Lower leg skin (tissue), 3 donors: Measurements from ENCODE around the gene PLB1.
"Not testable (repeated sequence)": the region's sequence is repeated elsewhere in the genome, so short reads cannot be mapped to it uniquely, and the experiment has no call there.

Source experiments
- POLR2A ChIP-seq, 2 donors: fragments of 450-650 bp; IDR thresholded peaks; one replicate each; pipeline ENCODE4 v1.6.1; 2016 to 2017; ENCODE audit warnings: antibody characterized with exemption in 2 of 2, mild to moderate bottlenecking in 1 of 2, moderate library complexity in 1 of 2
- TF ChIP-seq, protein P1 (sequence below), 3 donors: fragments of 450-650 bp; IDR thresholded peaks; one replicate each; pipeline ENCODE4 v1.5.1; 2016; ENCODE audit warnings: antibody characterized with exemption in 3 of 3, mild to moderate bottlenecking in 3 of 3, moderate library complexity in 2 of 3

DNA sequence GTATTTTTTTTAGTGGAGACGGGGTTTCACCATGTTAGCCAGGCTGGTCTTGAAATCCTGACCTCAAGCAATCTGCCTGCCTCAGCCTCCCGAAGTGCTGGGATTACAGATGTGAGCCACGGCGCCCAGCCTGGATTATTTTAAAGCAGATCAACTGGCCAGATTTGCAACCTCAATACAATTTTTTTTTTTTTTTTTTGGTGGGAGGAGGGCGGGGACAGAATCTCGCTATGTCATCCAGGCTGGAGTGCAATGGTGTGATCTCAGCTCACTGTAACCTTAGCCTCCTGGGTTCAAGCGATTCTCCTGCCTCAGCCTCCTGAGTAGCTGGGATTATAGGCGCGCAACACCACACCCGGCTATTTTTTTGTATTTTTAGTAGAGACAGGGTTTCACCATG is 54.5 kb downstream of the PLB1 start:
- not testable (repeated sequence) for TF ChIP-seq POLR2A (IDR thresholded peaks at IDR 0.05)
- TF ChIP-seq, protein P1, sequence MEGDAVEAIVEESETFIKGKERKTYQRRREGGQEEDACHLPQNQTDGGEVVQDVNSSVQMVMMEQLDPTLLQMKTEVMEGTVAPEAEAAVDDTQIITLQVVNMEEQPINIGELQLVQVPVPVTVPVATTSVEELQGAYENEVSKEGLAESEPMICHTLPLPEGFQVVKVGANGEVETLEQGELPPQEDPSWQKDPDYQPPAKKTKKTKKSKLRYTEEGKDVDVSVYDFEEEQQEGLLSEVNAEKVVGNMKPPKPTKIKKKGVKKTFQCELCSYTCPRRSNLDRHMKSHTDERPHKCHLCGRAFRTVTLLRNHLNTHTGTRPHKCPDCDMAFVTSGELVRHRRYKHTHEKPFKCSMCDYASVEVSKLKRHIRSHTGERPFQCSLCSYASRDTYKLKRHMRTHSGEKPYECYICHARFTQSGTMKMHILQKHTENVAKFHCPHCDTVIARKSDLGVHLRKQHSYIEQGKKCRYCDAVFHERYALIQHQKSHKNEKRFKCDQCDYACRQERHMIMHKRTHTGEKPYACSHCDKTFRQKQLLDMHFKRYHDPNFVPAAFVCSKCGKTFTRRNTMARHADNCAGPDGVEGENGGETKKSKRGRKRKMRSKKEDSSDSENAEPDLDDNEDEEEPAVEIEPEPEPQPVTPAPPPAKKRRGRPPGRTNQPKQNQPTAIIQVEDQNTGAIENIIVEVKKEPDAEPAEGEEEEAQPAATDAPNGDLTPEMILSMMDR (IDR thresholded peaks at IDR 0.05): not testable (repeated sequence)
